OCI-LY1 (cell line): ENCODE results near the gene OSBPL2.

Source experiments
- H2AFZ ChIP-seq: fragments of 200-600 bp; sonication (generic), shearing (Covaris generic); 2 replicates; pipeline ENCODE4 v1.6.0; 2014; ENCODE audit warnings: antibody characterized with exemption, mild to moderate bottlenecking, low read length
- H3F3A ChIP-seq: fragments of 200-600 bp; sonication (generic), shearing (Covaris generic); 2 replicates; pipeline ENCODE4 v1.6.0; 2014; ENCODE audit warnings: mild to moderate bottlenecking, antibody characterized with exemption, low read length, moderate library complexity; ENCODE audit not compliant: insufficient read depth
- H3K27ac ChIP-seq: fragments of 200-600 bp; sonication (generic); 2 replicates; pipeline ENCODE4 v1.5.1; 2014; ENCODE audit warnings: low read length, mixed run types, mild to moderate bottlenecking, low read depth; ENCODE audit not compliant: poor library complexity, severe bottlenecking
- H3K27me3 ChIP-seq: fragments of 200-600 bp; sonication (generic); 2 replicates; pipeline ENCODE4 v1.6.0; 2014; ENCODE audit warnings: antibody characterized with exemption, mild to moderate bottlenecking, low read length, moderate library complexity; ENCODE audit not compliant: insufficient read depth
- H3K36me3 ChIP-seq: fragments of 200-600 bp; sonication (generic); 2 replicates; pipeline ENCODE4 v1.6.1; 2014; ENCODE audit warnings: mild to moderate bottlenecking, antibody characterized with exemption, low read length, moderate library complexity, mixed read lengths; ENCODE audit not compliant: insufficient read depth
- H3K4me1 ChIP-seq: fragments of 200-600 bp; sonication (generic); 2 replicates; pipeline ENCODE4 v1.5.1; 2014; ENCODE audit warnings: mild to moderate bottlenecking, low read length, moderate library complexity; ENCODE audit not compliant: insufficient read depth, severe bottlenecking
- H3K4me2 ChIP-seq: fragments of 200-600 bp; sonication (generic), shearing (Covaris generic); 2 replicates; pipeline ENCODE4 v1.6.1; 2014; ENCODE audit warnings: low read length
- H3K4me3 ChIP-seq: fragments of 200-600 bp; sonication (generic); 2 replicates; pipeline ENCODE4 v1.5.1; 2014; ENCODE audit warnings: low read length, low read depth, mild to moderate bottlenecking, mixed read lengths; ENCODE audit not compliant: poor library complexity, severe bottlenecking
- H3K79me2 ChIP-seq: fragments of 200-600 bp; shearing (Covaris generic); 2 replicates; pipeline ENCODE4 v1.6.1; 2016; ENCODE audit warnings: mixed run types, low read length, mixed read lengths; ENCODE audit not compliant: insufficient read depth
- H3K9ac ChIP-seq: fragments of 200-600 bp; sonication (generic), shearing (Covaris generic); 2 replicates; pipeline ENCODE4 v1.6.1; 2014; ENCODE audit warnings: mild to moderate bottlenecking, low read length, mixed read lengths
- H3K9me2 ChIP-seq: fragments of 200-600 bp; sonication (generic), shearing (Covaris generic); 2 replicates; pipeline ENCODE4 v1.6.1; 2014; ENCODE audit warnings: low read depth, mild to moderate bottlenecking, low read length, mixed read lengths
- H3K9me3 ChIP-seq: fragments of 200-600 bp; shearing (Covaris generic); 2 replicates; pipeline ENCODE4 v1.6.1; 2014; ENCODE audit warnings: low read length, mixed read lengths
- H4K20me1 ChIP-seq: fragments of 200-600 bp; sonication (generic), shearing (Covaris generic); 2 replicates; pipeline ENCODE4 v1.6.0; 2016; ENCODE audit warnings: mild to moderate bottlenecking, low read length; ENCODE audit not compliant: insufficient read depth
- EZH2 ChIP-seq: fragments of 200-600 bp; sonication (generic), shearing (Covaris generic); IDR thresholded peaks from 2 replicates; pipeline ENCODE4 v1.8.0; 2017; ENCODE audit warnings: borderline replicate concordance, mixed run types, mild to moderate bottlenecking, antibody characterized with exemption, low read length, moderate library complexity, mixed read lengths
- TF ChIP-seq, protein P1 (sequence below): fragments of 200-600 bp; sonication (generic), shearing (Covaris generic); IDR thresholded peaks from 2 replicates; pipeline ENCODE4 v1.5.1; 2017; ENCODE audit warnings: mild to moderate bottlenecking, antibody characterized with exemption, low read length, moderate library complexity, mixed read lengths

OSBPL2 gene

DNA sequence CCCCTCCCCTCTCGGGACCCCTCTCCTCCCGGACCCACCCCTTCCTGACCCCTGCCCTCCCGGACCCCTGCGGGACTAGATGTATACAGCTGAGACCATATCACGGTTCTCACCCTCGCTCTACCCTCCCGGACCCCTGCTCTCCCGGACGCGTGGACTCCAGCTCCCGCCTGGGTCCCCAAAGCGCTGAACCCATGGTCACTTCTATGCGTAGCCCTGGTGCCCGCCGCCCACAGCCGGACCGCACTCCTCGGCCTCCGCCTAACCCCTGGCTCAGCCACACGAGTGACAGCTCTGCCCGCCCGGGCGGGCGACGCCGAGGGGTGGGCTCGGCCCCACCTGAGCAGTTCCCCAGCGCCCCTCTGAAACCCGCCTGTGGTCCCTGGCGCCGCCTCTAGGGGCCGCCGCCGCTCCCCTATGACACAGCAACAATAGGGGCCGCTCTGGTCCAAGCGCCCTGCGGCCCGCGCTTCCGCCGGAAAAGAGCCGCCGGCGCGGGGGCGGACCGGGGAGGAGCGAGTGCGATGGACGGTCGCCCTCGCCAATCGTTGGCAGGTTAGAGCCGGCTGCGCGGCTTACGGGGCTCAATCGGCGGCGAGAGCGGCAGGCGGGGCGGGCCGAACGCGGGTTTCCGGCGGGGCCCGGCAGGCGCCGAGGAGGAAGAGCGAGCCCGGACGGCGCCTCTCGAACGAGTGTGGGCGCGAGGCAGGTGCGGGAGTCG, 64.2 kb downstream of the OSBPL2 start, which contains the start of gene ADRM1:
ADRM1 (plus strand) TSS at position 657 of the 721 bp plus-strand sequence. CDS start 572 bp downstream, outside the sequence.
- H2AFZ ChIP-seq, result no peak within 1 kb of the TSS
- H3K4me2 ChIP-seq, result peak within 1 kb of the TSS; percentile 99
- peaks cover 47% of the 10 kb centered on the region for H3K4me1 ChIP-seq
- peak within 1 kb of the TSS; percentile 92 for H3K27ac ChIP-seq
- peaks cover 24% of the 10 kb centered on the region for H3K79me2 ChIP-seq
- TF ChIP-seq, protein P1, sequence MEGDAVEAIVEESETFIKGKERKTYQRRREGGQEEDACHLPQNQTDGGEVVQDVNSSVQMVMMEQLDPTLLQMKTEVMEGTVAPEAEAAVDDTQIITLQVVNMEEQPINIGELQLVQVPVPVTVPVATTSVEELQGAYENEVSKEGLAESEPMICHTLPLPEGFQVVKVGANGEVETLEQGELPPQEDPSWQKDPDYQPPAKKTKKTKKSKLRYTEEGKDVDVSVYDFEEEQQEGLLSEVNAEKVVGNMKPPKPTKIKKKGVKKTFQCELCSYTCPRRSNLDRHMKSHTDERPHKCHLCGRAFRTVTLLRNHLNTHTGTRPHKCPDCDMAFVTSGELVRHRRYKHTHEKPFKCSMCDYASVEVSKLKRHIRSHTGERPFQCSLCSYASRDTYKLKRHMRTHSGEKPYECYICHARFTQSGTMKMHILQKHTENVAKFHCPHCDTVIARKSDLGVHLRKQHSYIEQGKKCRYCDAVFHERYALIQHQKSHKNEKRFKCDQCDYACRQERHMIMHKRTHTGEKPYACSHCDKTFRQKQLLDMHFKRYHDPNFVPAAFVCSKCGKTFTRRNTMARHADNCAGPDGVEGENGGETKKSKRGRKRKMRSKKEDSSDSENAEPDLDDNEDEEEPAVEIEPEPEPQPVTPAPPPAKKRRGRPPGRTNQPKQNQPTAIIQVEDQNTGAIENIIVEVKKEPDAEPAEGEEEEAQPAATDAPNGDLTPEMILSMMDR, result peak; percentile 90
- no peak for TF ChIP-seq EZH2
- peak within 1 kb of the TSS; percentile 87 for H3K9ac ChIP-seq
- peaks cover 42% of the 10 kb centered on the region for H3K36me3 ChIP-seq
- no peaks in the 10 kb centered on the region for H3K9me2 ChIP-seq
- H4K20me1 ChIP-seq, result no peaks in the 10 kb centered on the region
- H3F3A ChIP-seq, result no peaks in the 10 kb centered on the region
- H3K9me3 ChIP-seq, result no peaks in the 10 kb centered on the region
- H3K4me3 ChIP-seq, result peak within 1 kb of the TSS; percentile 93
- H3K27me3 ChIP-seq, result no peaks in the 10 kb centered on the region

DNA sequence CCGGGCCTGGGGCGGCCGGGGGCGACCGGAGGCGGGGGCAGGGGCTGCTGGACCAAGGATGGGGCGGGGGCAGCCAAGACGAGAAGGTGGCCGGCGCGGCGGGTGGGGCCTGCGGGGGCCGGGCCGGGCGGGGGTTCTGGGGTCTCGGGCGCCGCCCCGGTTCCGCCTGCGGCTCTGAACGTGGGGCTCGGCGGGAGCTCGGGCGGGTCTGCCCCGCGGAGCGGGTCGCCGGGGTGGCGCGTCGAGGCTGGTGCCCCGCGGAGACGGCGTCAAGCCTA, 64.7 kb downstream of the OSBPL2 start:
- no peaks in the 10 kb centered on the region for H3K9me2 ChIP-seq
- H3K36me3 ChIP-seq, result peaks cover 47% of the 10 kb centered on the region
- H3F3A ChIP-seq, result no peaks in the 10 kb centered on the region
- peak overlapping the region; percentile 87 for H3K9ac ChIP-seq
- peak overlapping the region; percentile 93 for H3K4me3 ChIP-seq
- H4K20me1 ChIP-seq, result no peaks in the 10 kb centered on the region
- H3K27ac ChIP-seq, result no peak overlapping the region
- peaks cover 24% of the 10 kb centered on the region for H3K79me2 ChIP-seq
- H3K27me3 ChIP-seq, result no peaks in the 10 kb centered on the region
- peaks cover 47% of the 10 kb centered on the region for H3K4me1 ChIP-seq
- no peak for TF ChIP-seq EZH2
- TF ChIP-seq, protein P1, result no peak
- H2AFZ ChIP-seq, result no peak overlapping the region
- H3K9me3 ChIP-seq, result no peaks in the 10 kb centered on the region
- H3K4me2 ChIP-seq, result peak overlapping the region; percentile 99

DNA sequence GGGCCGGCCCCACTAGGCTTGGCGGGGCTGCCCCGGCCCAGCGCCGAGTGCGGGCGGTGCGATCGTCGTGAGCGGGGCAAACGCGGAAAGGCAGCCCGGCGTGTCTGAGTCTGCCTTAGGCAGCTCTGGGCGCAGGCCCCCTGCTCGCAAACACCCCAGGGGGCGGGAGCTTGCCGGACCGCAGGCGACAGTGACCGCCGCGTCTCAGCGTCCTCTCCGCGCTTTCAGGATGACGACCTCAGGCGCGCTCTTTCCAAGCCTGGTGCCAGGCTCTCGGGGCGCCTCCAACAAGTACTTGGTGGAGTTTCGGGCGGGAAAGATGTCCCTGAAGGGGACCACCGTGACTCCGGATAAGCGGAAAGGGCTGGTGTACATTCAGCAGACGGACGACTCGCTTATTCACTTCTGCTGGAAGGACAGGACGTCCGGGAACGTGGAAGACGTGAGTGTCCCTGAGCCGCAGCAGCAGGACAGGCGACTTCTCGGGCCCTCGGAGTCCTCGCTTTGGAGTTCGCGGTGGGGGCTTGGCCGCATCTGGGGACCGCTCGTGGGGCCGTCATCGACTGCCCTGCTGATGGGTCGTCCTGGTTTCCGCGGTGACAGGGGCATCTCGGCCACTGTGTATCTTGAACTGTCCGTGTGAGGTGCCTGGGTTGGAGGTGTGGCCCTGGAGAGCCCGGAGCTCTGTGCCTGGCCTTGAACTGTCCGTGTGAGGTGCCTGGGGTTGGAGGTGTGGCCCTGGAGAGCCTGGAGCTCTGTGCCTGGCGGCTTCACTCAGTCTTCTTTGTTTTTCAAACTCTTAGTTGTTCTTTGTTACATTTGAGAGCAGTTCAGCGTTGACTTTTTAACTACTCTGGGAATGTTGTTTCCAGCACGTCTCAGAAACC, 65.3 kb downstream of the OSBPL2 start:
- H3K27ac ChIP-seq, result no peak overlapping the region
- H3K9ac ChIP-seq, result peak overlapping the region; percentile 87

More for the DNA sequence above, 65.3 kb downstream of the OSBPL2 start:
- H4K20me1 ChIP-seq, result no peaks in the 10 kb centered on the region
- H3K9me3 ChIP-seq, result no peaks in the 10 kb centered on the region
- peak overlapping the region; percentile 93 for H3K4me3 ChIP-seq
- no peaks in the 10 kb centered on the region for H3K27me3 ChIP-seq
- TF ChIP-seq, protein P1, result no peak
- no peak for TF ChIP-seq EZH2
- peaks cover 47% of the 10 kb centered on the region for H3K4me1 ChIP-seq
- H3K9me2 ChIP-seq, result no peaks in the 10 kb centered on the region
- peak overlapping the region; percentile 99 for H3K4me2 ChIP-seq
- peaks cover 24% of the 10 kb centered on the region for H3K79me2 ChIP-seq
- no peak overlapping the region for H2AFZ ChIP-seq
- peaks cover 52% of the 10 kb centered on the region for H3K36me3 ChIP-seq
- no peaks in the 10 kb centered on the region; the same call in 1 of the 2 replicates for H3F3A ChIP-seq
